IMR-90 (cell line): ENCODE data around the gene KNCN. TPM values are rescaled to one million over a fixed set of nuclear protein-coding genes. Genes with fewer than 3 reads are reported as not detected.
A peak's percentile ranks its signal among the peaks of the same experiment; 100 is the strongest.

Experiments
- ATAC-seq: fragments of 200-7000 bp; cut with Tn5 transposase; 2 replicates; pipeline ENCODE4 v1.9.1; 2020; ENCODE audit warnings: low read depth, mild to moderate bottlenecking, moderate library complexity
- BruUV-seq: library from RNA; stranded (reverse); fragments of 400-500 nt; replicated peaks from 2 replicates; lab custom pipeline; 2021; lab: Mats Ljungman, UMichigan
- CTCF ChIA-PET: fragments of 300-600 bp; formaldehyde crosslinking; extraction: SDS; loops from one replicate; lab custom pipeline; 2021; ENCODE audit warnings: antibody characterized with exemption; lab: Yijun Ruan, JAX
- POLR2A ChIA-PET: fragments of 300-600 bp; sonication (Branson Sonifier 250); formaldehyde crosslinking; loops from one replicate; lab custom pipeline; 2022; ENCODE audit warnings: antibody characterized with exemption; ENCODE audit not compliant: unreplicated experiment; lab: Charles Lee
- DNase-seq: peaks from one replicate; pipeline ENCODE4 v3.0.0; 2013
- H2AFZ ChIP-seq: replicated peaks from 2 replicates; pipeline ENCODE3; 2013; ENCODE audit warnings: low read length, mild to moderate bottlenecking; ENCODE audit not compliant: poor library complexity
- H2AK5ac ChIP-seq: 2 replicates; pipeline ENCODE4 v1.6.1; 2013; ENCODE audit warnings: low read depth, low read length, inconsistent platforms
- H2AK9ac ChIP-seq: replicated peaks from 2 replicates; pipeline ENCODE3; 2013; ENCODE audit warnings: mild to moderate bottlenecking, low read depth, low read length, moderate library complexity; ENCODE audit not compliant: poor library complexity
- H2BK120ac ChIP-seq: 2 replicates; pipeline ENCODE4 v1.6.1; 2013; ENCODE audit warnings: low read depth, low read length, inconsistent platforms
- H2BK15ac ChIP-seq: 3 replicates; pipeline ENCODE4 v1.6.1; 2013; ENCODE audit warnings: low read depth, low read length, inconsistent platforms
- H2BK20ac ChIP-seq: 2 replicates; pipeline ENCODE4 v1.6.1; 2013; ENCODE audit warnings: low read depth, mild to moderate bottlenecking, inconsistent platforms, low read length, moderate library complexity
- H2BK5ac ChIP-seq: 2 replicates; pipeline ENCODE4 v1.6.1; 2013; ENCODE audit warnings: mild to moderate bottlenecking, low read depth, low read length, inconsistent platforms; ENCODE audit not compliant: poor library complexity, severe bottlenecking
- H3K14ac ChIP-seq: replicated peaks from 2 replicates; pipeline ENCODE4 v1.6.1; 2013; ENCODE audit warnings: low read depth, low read length, inconsistent platforms
- H3K18ac ChIP-seq: 2 replicates; pipeline ENCODE4 v1.6.1; 2013; ENCODE audit warnings: low read depth, low read length, control low read depth
- H3K23ac ChIP-seq: 2 replicates; pipeline ENCODE4 v1.6.1; 2013; ENCODE audit warnings: low read depth, low read length, inconsistent platforms
- H3K27ac ChIP-seq: 2 replicates; pipeline ENCODE4 v1.5.1; 2013; ENCODE audit warnings: mild to moderate bottlenecking, control low read depth, low read length; ENCODE audit not compliant: insufficient read depth
- H3K27me3 ChIP-seq: 2 replicates; pipeline ENCODE4 v1.6.1; 2013; ENCODE audit warnings: low read length; ENCODE audit not compliant: control insufficient read depth, insufficient read depth
- H3K36me3 ChIP-seq: 2 replicates; pipeline ENCODE4 v1.6.1; 2013; ENCODE audit warnings: low read length, mixed read lengths; ENCODE audit not compliant: control insufficient read depth, insufficient read depth
- H3K4ac ChIP-seq: 2 replicates; pipeline ENCODE4 v1.6.1; 2013; ENCODE audit warnings: low read depth, low read length, inconsistent platforms
- H3K4me1 ChIP-seq: 2 replicates; pipeline ENCODE4 v1.6.1; 2013; ENCODE audit warnings: low read length, mixed read lengths; ENCODE audit not compliant: control insufficient read depth, insufficient read depth
- H3K4me2 ChIP-seq: 2 replicates; pipeline ENCODE4 v1.6.1; 2013; ENCODE audit warnings: low read depth, mild to moderate bottlenecking, control low read depth, low read length, moderate library complexity
- H3K4me3 ChIP-seq: 2 replicates; pipeline ENCODE4 v1.5.1; 2013; ENCODE audit warnings: low read depth, mild to moderate bottlenecking, control low read depth, low read length, moderate library complexity; ENCODE audit not compliant: insufficient read depth
- H3K56ac ChIP-seq: 2 replicates; pipeline ENCODE4 v1.6.1; 2013; ENCODE audit warnings: low read length, inconsistent platforms; ENCODE audit not compliant: insufficient read depth; ENCODE audit errors: extremely low read depth
- H3K79me1 ChIP-seq, 2 experiments: 2 replicates each; pipeline ENCODE4 v1.6.1; 2013; ENCODE audit warnings: low read length in 2 of 2, inconsistent platforms in 1 of 2, low read depth in 1 of 2
- H3K9ac ChIP-seq: 2 replicates; pipeline ENCODE4 v1.6.1; 2013; ENCODE audit warnings: low read depth, low read length, control low read depth
- H3K9me1 ChIP-seq: 2 replicates; pipeline ENCODE4 v1.6.1; 2013; ENCODE audit warnings: low read length, inconsistent platforms; ENCODE audit not compliant: insufficient read depth
- H3K9me3 ChIP-seq: 2 replicates; pipeline ENCODE4 v1.6.1; 2013; ENCODE audit warnings: low read length; ENCODE audit not compliant: control insufficient read depth, insufficient read depth
- H4K20me1 ChIP-seq: 2 replicates; pipeline ENCODE4 v1.6.1; 2013; ENCODE audit warnings: low read length, inconsistent platforms; ENCODE audit not compliant: insufficient read depth
- H4K5ac ChIP-seq: 2 replicates; pipeline ENCODE4 v1.6.1; 2013; ENCODE audit warnings: mild to moderate bottlenecking, low read depth, low read length, control low read depth
- H4K8ac ChIP-seq, 2 experiments: 2 replicates each; pipeline ENCODE4 v1.6.1; 2013; ENCODE audit warnings: low read depth in 2 of 2, low read length in 2 of 2, control low read depth in 1 of 2, inconsistent platforms in 1 of 2
- H4K91ac ChIP-seq: 2 replicates; pipeline ENCODE4 v1.6.1; 2013; ENCODE audit warnings: low read depth, low read length, inconsistent platforms; ENCODE audit not compliant: insufficient read depth
- BHLHE40 ChIP-seq: fragments of 150-350 bp; IDR thresholded peaks from 2 replicates; pipeline ENCODE4 v1.6.1; 2016; ENCODE audit warnings: mild to moderate bottlenecking, low read depth, low read length
- CEBPB ChIP-seq: IDR thresholded peaks from 2 replicates; pipeline ENCODE4 v1.6.1; 2012; ENCODE audit warnings: low read depth, low read length, improper control_type of control experiment
- CHD1 ChIP-seq: IDR thresholded peaks from 2 replicates; pipeline ENCODE4 v1.6.1; 2012; ENCODE audit warnings: low read depth, low read length, improper control_type of control experiment
- MAFK ChIP-seq: IDR thresholded peaks from 2 replicates; pipeline ENCODE4 v1.6.1; 2012; ENCODE audit warnings: low read depth, low read length, improper control_type of control experiment
- MAZ ChIP-seq: IDR thresholded peaks from 2 replicates; pipeline ENCODE4 v1.6.1; 2012; ENCODE audit warnings: low read depth, mild to moderate bottlenecking, low read length, improper control_type of control experiment, moderate library complexity, borderline replicate concordance
- MXI1 ChIP-seq: IDR thresholded peaks from 2 replicates; pipeline ENCODE4 v1.6.1; 2012; ENCODE audit warnings: low read depth, mild to moderate bottlenecking, low read length, moderate library complexity, borderline replicate concordance
- NFE2L2 ChIP-seq: fragments of 150-350 bp; IDR thresholded peaks from 2 replicates; pipeline ENCODE4 v1.6.1; 2016; ENCODE audit warnings: low read depth, mild to moderate bottlenecking, low read length
- RCOR1 ChIP-seq: IDR thresholded peaks from 2 replicates; pipeline ENCODE4 v1.6.1; 2012; ENCODE audit warnings: mild to moderate bottlenecking, low read length, improper control_type of control experiment; ENCODE audit not compliant: insufficient replicate concordance
- RFX5 ChIP-seq: IDR thresholded peaks from 2 replicates; pipeline ENCODE4 v1.8.0; 2012; ENCODE audit warnings: low read depth, mild to moderate bottlenecking, low read length, moderate library complexity
- WGBS, 2 experiments: methylation state at CpG; one replicate each; pipeline versions ENCODE4 v1.1.5 to v1.1.7; 2013; ENCODE audit warnings: missing lambda C conversion rate in 2 of 2; ENCODE audit not compliant: insufficient read length in 1 of 2; ENCODE audit errors: extremely low coverage in 2 of 2; 5-methylcytosine and 5-hydroxymethylcytosine counted together
- dilution Hi-C: fragments of 300-500 bp; cut with HindIII; formaldehyde crosslinking; loops from one replicate; pipeline ENCODE4 v1.14.3; 2018; ENCODE audit warnings: low sequenced_read_pairs; ENCODE audit not compliant: unreplicated experiment
- in situ Hi-C: fragments of 300-500 bp; cut with MboI; formaldehyde crosslinking; loops from 3 replicates; pipeline ENCODE4 v1.14.3; 2019; ENCODE audit warnings: low sequenced_read_pairs, inconsistent platforms, mixed read lengths
- intact Hi-C: fragments of 100-400 bp; cut with micrococcal nuclease; formaldehyde crosslinking; loops from 2 replicates; pipeline ENCODE4 v1.10.0; 2022
- polyA plus RNA-seq, 3 experiments: library from polyadenylated mRNA; depleted of rRNA; stranded (reverse); fragments of >200 nt; gene quantifications; 2 replicates each; pipeline ENCODE4 v1.2.3, GENCODE V29; 2012; ENCODE audit warnings: low replicate concordance in 1 of 3
- total RNA-seq: library from RNA; depleted of rRNA; stranded (reverse); fragments of >200 nt; gene quantifications from 2 replicates; pipeline ENCODE4 v1.2.3, GENCODE V29; 2012

The KNCN gene
- total and polyA plus RNA-seq, 2 of the 4 experiments (the other 2 are of a cell fraction), result not detected

DNA sequence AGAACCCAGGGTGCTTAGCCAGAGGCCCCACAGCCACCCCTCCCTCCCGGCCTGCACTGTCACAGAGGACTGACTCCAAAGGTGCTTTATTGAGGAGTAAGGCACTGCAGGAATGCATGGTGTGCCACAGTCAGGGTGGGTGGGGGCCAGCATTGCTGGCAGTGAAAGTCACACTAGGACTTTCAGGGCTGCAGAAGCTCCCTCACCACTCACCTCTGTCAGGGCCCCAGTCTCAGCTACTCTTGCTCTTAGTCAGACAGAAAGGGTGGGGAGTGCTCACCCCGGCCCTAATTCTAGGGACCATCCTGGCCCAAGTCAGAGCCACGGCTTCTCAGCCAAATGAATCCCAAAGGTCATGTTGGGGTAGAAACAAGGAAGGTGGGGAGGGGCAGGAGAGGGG is 19.4 kb downstream of the KNCN start:
- no peaks in the 10 kb centered on the region for H3K4me1 ChIP-seq
- H3K27me3 ChIP-seq, result peaks cover 61% of the 10 kb centered on the region
- BruUV-seq, result no TSS peak
- H3K4ac ChIP-seq, result no peak overlapping the region
- no peaks in the 10 kb centered on the region for H4K20me1 ChIP-seq
- no peak overlapping the region for H2BK120ac ChIP-seq
- no peak overlapping the region for H3K56ac ChIP-seq
- peak overlapping the region; percentile 67 for H2AK9ac ChIP-seq
- no peak overlapping the region for H3K23ac ChIP-seq
- no peak overlapping the region for H2AK5ac ChIP-seq
- no peaks in the 10 kb centered on the region for H3K36me3 ChIP-seq
- no peak overlapping the region for H2BK15ac ChIP-seq
- no peak for TF ChIP-seq CEBPB
- no peak for TF ChIP-seq BHLHE40
- TF ChIP-seq CHD1, result no peak
- no peak for TF ChIP-seq RCOR1
- TF ChIP-seq MXI1, result no peak
- no peak for TF ChIP-seq NFE2L2
- TF ChIP-seq MAFK, result no peak
- TF ChIP-seq MAZ, result no peak
- TF ChIP-seq RFX5, result no peak
- no peak for ATAC-seq
- DNase-seq, result no peak
- WGBS, 2 experiments, result no CpG with 5 or more reads among the region's 3 CpGs
- no peak overlapping the region for H3K14ac ChIP-seq
- no peak overlapping the region for H3K9ac ChIP-seq
- no peak overlapping the region for H2BK5ac ChIP-seq
- no peaks in the 10 kb centered on the region for H3K9me1 ChIP-seq
- ChIA-PET CTCF (no interaction called here), POLR2A (no interaction called here)
- H4K5ac ChIP-seq, result no peak overlapping the region
- no peak overlapping the region for H3K4me2 ChIP-seq
- no peak overlapping the region for H4K91ac ChIP-seq
- H3K18ac ChIP-seq, result no peak overlapping the region
- no peaks in the 10 kb centered on the region for H3K79me1 ChIP-seq
- dilution Hi-C loops, result no loop called here
- H2BK20ac ChIP-seq, result no peak overlapping the region
- in situ Hi-C loops, result no loop called here
- H3K27ac ChIP-seq, result no peak overlapping the region
- intact Hi-C loops, result loop anchor here (10.0 kb wide), 1 partner anchor 643 kb away; no protein-coding TSS in a partner anchor
- no peaks in the 10 kb centered on the region for H3K9me3 ChIP-seq
- H2AFZ ChIP-seq, result no peak overlapping the region
- no peak overlapping the region for H3K4me3 ChIP-seq
- H4K8ac ChIP-seq, result no peak overlapping the region
